ENCODE data around the gene GREM2. TPM values are rescaled to one million over a fixed set of nuclear protein-coding genes. Genes with fewer than 3 reads are reported as not detected.

GREM2 gene
- total RNA-seq, 5 donors from 2014 or later (not counting 1 experiment from before 2014, with no cell fraction given) = 0.23 to 2.9 (median 0.98) TPM

DNA sequence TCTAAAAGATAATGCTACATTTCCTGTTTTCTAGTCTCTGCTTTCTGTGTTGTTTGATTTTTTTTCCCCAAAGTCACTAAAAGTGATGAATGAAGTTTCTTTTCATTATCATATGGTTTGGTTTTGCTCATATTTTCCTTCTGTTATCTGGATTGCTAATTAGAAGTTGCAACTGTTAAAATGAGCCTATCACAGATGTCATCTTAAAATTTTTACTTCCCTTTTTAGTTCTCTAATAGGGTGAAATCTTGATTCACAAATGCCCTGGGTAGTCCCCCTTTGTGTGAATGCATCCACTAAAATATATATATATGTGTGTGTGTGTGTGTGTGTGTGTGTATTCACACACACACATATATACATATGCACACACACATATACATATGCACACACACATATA lies 144.1 kb downstream of the GREM2 start:
- H3K36me3 ChIP-seq (ENCODE audit: control insufficient read depth in 2 of 2, extremely low read depth in 1 of 2, insufficient read depth in 1 of 2, low read length in 1 of 2) = no peaks in the 10 kb centered on the region
- ATAC-seq (replicated peaks in 1 of 4) = no peak
- H3K27me3 ChIP-seq (replicated peaks in 1 of 2; ENCODE audit: control insufficient read depth in 2 of 2, extremely low read depth in 1 of 2, insufficient read depth in 2 of 2, low read length in 1 of 2) = peaks cover 0 to 3% of the 10 kb centered on the region in 2 experiments
- Mint-ChIP-seq H3K4me1 (peaks cover 0 to 13% (median 10%) of the 10 kb centered on the region in 3 donors), H3K4me3 (no peak overlapping the region), H3K27ac (no peak overlapping the region), H3K27me3 (no peaks in the 10 kb centered on the region), H3K9me3 (peaks cover 0 to 5% (median 0%) of the 10 kb centered on the region in 3 donors), H3K36me3 (no peaks in the 10 kb centered on the region)
- H3K9me3 ChIP-seq = no peaks in the 10 kb centered on the region
- no peak overlapping the region for H3K27ac ChIP-seq (ENCODE audit: low read length)
- no peak for DNase-seq
- no peaks in the 10 kb centered on the region for H3K4me1 ChIP-seq (ENCODE audit: control insufficient read depth in 1 of 2, extremely low read depth in 1 of 2, insufficient read depth in 2 of 2, low read length in 2 of 2)
- POLR2A ChIA-PET = no interaction called here
- no peak overlapping the region for H3K4me3 ChIP-seq (ENCODE audit: control insufficient read depth in 1 of 2, extremely low read depth in 1 of 2, low read length in 1 of 2)
- CTCF ChIA-PET = no interaction called here

DNA sequence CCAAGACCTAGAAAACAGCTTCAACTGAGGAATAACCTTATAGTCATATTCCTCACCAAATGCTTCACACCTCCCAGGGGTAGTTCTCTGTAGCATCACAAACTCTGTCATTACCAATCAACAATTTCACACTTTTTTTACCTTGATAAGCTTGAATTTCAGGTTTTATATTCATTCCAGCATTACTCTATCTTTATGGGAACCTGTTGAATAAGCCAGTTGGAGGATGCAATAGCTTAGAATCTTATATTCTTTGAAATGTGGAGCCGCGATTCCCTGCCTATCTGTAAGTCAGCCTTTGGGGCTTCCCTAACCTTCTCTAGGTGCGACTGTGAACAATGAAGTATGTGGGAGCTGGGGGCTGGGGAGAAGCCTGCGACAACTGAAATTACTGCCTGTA lies 145.4 kb downstream of the GREM2 start:
- H3K9me3 Mint-ChIP-seq = peaks cover 0 to 5% (median 0%) of the 10 kb centered on the region in 3 donors
- peaks cover 0 to 13% (median 10%) of the 10 kb centered on the region in 3 donors for H3K4me1 Mint-ChIP-seq
- 90% methylated on average over 2 of the region's 4 CpGs for WGBS (ENCODE audit: insufficient coverage)
- no peaks in the 10 kb centered on the region for H3K36me3 Mint-ChIP-seq
- POLR2A ChIA-PET = no interaction called here
- no peak overlapping the region for H3K4me3 Mint-ChIP-seq
- no peaks in the 10 kb centered on the region for H3K27me3 Mint-ChIP-seq
- CTCF ChIA-PET = interaction anchor here in 1 of 2 donors (1.8 kb wide), 1 partner anchor 9 kb away, joined by 5 read pairs; no protein-coding TSS in a partner anchor
- Histone ChIP-seq H3K36me3 (ENCODE audit: control insufficient read depth in 2 of 2, extremely low read depth in 1 of 2, insufficient read depth in 1 of 2, low read length in 1 of 2) (no peaks in the 10 kb centered on the region), H3K4me3 (ENCODE audit: control insufficient read depth in 1 of 2, extremely low read depth in 1 of 2, low read length in 1 of 2) (no peak overlapping the region), H3K9me3 (no peaks in the 10 kb centered on the region), H3K4me1 (ENCODE audit: control insufficient read depth in 1 of 2, extremely low read depth in 1 of 2, insufficient read depth in 2 of 2, low read length in 2 of 2) (no peaks in the 10 kb centered on the region), H3K27ac (ENCODE audit: low read length) (no peak overlapping the region), H3K27me3 (replicated peaks in 1 of 2; ENCODE audit: control insufficient read depth in 2 of 2, extremely low read depth in 1 of 2, insufficient read depth in 2 of 2, low read length in 1 of 2) (peaks cover 0 to under 1% of the 10 kb centered on the region in 2 experiments)
- no peak overlapping the region for H3K27ac Mint-ChIP-seq
- ATAC-seq (replicated peaks in 1 of 4) (no peak), DNase-seq (no peak)

DNA sequence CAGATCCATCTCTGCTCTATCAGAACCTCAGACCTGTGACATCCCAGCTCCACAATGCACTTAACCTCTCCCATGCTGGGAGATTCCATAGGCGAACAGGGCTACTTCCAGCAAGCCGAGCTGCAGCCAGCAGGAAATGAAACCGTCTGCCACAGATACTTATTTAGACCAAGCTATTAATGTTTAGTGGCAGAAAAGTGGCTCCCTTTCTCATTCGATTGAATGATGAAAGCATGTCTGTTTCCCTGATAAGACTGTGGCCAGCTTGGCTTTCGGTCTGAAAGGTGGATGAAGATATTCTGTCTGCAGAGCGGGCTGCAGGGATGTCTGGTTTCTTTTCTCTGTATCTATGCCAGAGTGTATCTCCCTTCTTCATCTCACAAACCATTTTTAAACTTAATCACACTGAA lies 146.4 kb downstream of the GREM2 start:
- Histone ChIP-seq H3K27ac (ENCODE audit: low read length) (no peak overlapping the region), H3K4me3 (ENCODE audit: control insufficient read depth in 1 of 2, extremely low read depth in 1 of 2, low read length in 1 of 2) (no peak overlapping the region), H3K4me1 (ENCODE audit: control insufficient read depth in 1 of 2, extremely low read depth in 1 of 2, insufficient read depth in 2 of 2, low read length in 2 of 2) (no peaks in the 10 kb centered on the region), H3K27me3 (replicated peaks in 1 of 2; ENCODE audit: control insufficient read depth in 2 of 2, extremely low read depth in 1 of 2, insufficient read depth in 2 of 2, low read length in 1 of 2) (no peaks in the 10 kb centered on the region), H3K36me3 (ENCODE audit: control insufficient read depth in 2 of 2, extremely low read depth in 1 of 2, insufficient read depth in 1 of 2, low read length in 1 of 2) (no peaks in the 10 kb centered on the region), H3K9me3 (no peaks in the 10 kb centered on the region)
- WGBS (ENCODE audit: insufficient coverage) = no CpG with 5 or more reads among the region's 6 CpGs
- ChIA-PET POLR2A (no interaction called here), CTCF (interaction anchor here in 1 of 2 donors (1.4 to 1.8 kb wide), 2 partner anchors 8 to 141 kb away, joined by 5 read pairs; no protein-coding TSS in a partner anchor)
- H3K4me3 Mint-ChIP-seq = no peak overlapping the region
- peaks cover 0 to 13% (median 10%) of the 10 kb centered on the region in 3 donors for H3K4me1 Mint-ChIP-seq
- DNase-seq (no peak), ATAC-seq (replicated peaks in 1 of 4) (no peak)
- no peaks in the 10 kb centered on the region for H3K27me3 Mint-ChIP-seq
- H3K9me3 Mint-ChIP-seq = peaks cover 0 to 5% (median 0%) of the 10 kb centered on the region in 3 donors
- H3K27ac Mint-ChIP-seq = no peak overlapping the region
- no peaks in the 10 kb centered on the region for H3K36me3 Mint-ChIP-seq

DNA sequence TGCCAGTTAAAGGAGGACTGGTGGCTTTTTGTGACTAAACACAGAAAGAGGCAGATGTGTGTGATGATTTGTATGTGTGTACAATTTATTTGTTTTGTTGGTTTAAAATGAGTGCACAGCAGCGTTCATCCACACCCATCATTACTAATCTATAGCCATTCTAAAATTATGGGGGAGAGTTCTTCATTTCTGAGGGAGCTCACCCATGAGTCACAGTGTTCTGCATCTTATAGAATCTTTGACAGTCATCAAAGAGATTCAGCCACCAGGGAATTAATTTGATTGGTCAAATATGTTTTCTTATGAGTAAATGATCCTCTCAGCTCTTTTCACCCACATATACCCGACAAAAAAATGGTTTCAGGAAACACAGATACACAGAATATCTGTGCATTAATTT lies 147.9 kb downstream of the GREM2 start:
- ChIA-PET CTCF (interaction anchor here in 1 of 2 donors (0.8 to 1.4 kb wide), 3 partner anchors 9 to 144 kb away, joined by 3 to 5 read pairs (median 3); no protein-coding TSS in a partner anchor), POLR2A (interaction anchor here in 1 of 2 donors (0.5 kb wide), 1 partner anchor 79 kb away, joined by 3 read pairs; no protein-coding TSS in a partner anchor)
- Mint-ChIP-seq H3K36me3 (no peaks in the 10 kb centered on the region), H3K4me1 (peaks cover 0 to 13% (median 10%) of the 10 kb centered on the region in 3 donors), H3K27me3 (no peaks in the 10 kb centered on the region), H3K4me3 (no peak overlapping the region), H3K9me3 (peaks cover 0 to 5% (median 0%) of the 10 kb centered on the region in 3 donors), H3K27ac (no peak overlapping the region)
- no peaks in the 10 kb centered on the region for H3K27me3 ChIP-seq (replicated peaks in 1 of 2; ENCODE audit: control insufficient read depth in 2 of 2, extremely low read depth in 1 of 2, insufficient read depth in 2 of 2, low read length in 1 of 2)
- ATAC-seq (replicated peaks in 1 of 4) = no peak
- no peak for DNase-seq
- WGBS (ENCODE audit: insufficient coverage) = no CpG with 5 or more reads among the region's 2 CpGs
- no peaks in the 10 kb centered on the region for H3K4me1 ChIP-seq (ENCODE audit: control insufficient read depth in 1 of 2, extremely low read depth in 1 of 2, insufficient read depth in 2 of 2, low read length in 2 of 2)
- no peak overlapping the region for H3K4me3 ChIP-seq (ENCODE audit: control insufficient read depth in 1 of 2, extremely low read depth in 1 of 2, low read length in 1 of 2)
- H3K9me3 ChIP-seq = no peaks in the 10 kb centered on the region
- H3K27ac ChIP-seq (ENCODE audit: low read length) = no peak overlapping the region
- H3K36me3 ChIP-seq (ENCODE audit: control insufficient read depth in 2 of 2, extremely low read depth in 1 of 2, insufficient read depth in 1 of 2, low read length in 1 of 2) = no peaks in the 10 kb centered on the region

DNA sequence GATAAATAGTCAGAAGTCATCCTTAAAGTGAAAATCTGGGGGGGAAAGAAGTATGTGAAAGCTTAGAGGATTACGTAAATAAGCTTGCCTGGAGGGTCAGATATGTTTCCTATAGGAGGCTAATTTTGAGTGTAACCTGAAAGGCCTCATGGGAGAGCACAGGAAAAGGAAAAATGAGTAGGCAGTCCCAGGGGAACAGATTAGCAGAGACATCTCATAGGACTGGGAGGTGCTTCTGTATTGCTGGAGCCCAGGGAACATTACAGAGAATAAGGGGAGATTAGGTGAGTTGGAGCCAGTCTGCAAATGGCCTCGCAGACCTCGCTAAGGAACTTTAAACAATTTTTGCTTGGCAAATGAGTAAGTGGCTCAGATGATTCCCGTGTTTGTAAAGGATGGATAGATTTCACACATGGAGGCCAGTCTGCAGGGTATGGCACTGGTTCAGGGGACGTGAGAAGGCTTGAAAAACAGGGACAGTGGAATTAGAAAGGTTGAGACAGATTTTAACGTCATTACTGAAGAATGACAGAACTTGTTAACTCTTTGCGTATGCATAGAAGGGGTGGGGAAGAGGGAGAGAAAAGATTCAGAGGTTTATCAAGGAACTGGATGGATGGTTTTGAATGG lies 149.1 kb downstream of the GREM2 start:
- peaks cover 0 to 5% (median 0%) of the 10 kb centered on the region in 3 donors for H3K9me3 Mint-ChIP-seq
- no peak overlapping the region for H3K4me3 ChIP-seq (ENCODE audit: control insufficient read depth in 1 of 2, extremely low read depth in 1 of 2, low read length in 1 of 2)

DNA sequence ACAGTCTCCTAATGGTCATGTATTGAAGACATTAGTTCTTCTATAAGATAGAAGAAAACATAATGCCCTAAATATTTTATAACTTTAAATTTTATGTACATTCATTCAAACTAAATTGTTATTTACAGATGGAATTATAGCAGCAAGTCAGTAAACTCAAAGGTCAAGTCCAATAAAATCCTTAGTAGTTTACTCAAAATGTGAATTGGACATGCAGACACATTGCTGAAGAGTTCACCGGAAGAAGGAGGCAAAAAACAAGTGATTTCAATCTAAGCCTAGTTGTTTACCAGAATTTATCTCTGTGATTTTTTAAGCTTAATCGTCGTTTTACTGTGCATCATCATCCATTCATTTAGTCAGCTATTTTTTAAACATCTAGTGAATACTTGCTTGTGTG lies 149.7 kb downstream of the GREM2 start:
- H3K36me3 Mint-ChIP-seq = no peaks in the 10 kb centered on the region
- ChIA-PET POLR2A (no interaction called here), CTCF (no interaction called here)

More for the DNA sequence above, 149.1 kb downstream of the GREM2 start:
- ATAC-seq (replicated peaks in 1 of 4) (no peak), DNase-seq (no peak)
- no peaks in the 10 kb centered on the region for H3K27me3 Mint-ChIP-seq
- CTCF ChIA-PET = interaction anchor here in 1 of 2 donors (1.4 kb wide), 1 partner anchor 8 kb away, joined by 3 read pairs; no protein-coding TSS in a partner anchor
- peaks cover 0 to 13% (median 10%) of the 10 kb centered on the region in 3 donors for H3K4me1 Mint-ChIP-seq
- WGBS (ENCODE audit: insufficient coverage) = 77% methylated on average over 7 of the region's 7 CpGs
- H3K27ac Mint-ChIP-seq = no peak overlapping the region
- no peaks in the 10 kb centered on the region for H3K36me3 ChIP-seq (ENCODE audit: control insufficient read depth in 2 of 2, extremely low read depth in 1 of 2, insufficient read depth in 1 of 2, low read length in 1 of 2)
- H3K4me1 ChIP-seq (ENCODE audit: control insufficient read depth in 1 of 2, extremely low read depth in 1 of 2, insufficient read depth in 2 of 2, low read length in 2 of 2) = no peaks in the 10 kb centered on the region
- POLR2A ChIA-PET = no interaction called here
- H3K4me3 Mint-ChIP-seq = no peak overlapping the region
- no peak overlapping the region for H3K27ac ChIP-seq (ENCODE audit: low read length)
- no peaks in the 10 kb centered on the region for H3K36me3 Mint-ChIP-seq
- H3K9me3 ChIP-seq = no peaks in the 10 kb centered on the region
- H3K27me3 ChIP-seq (replicated peaks in 1 of 2; ENCODE audit: control insufficient read depth in 2 of 2, extremely low read depth in 1 of 2, insufficient read depth in 2 of 2, low read length in 1 of 2) = no peaks in the 10 kb centered on the region

More for the DNA sequence above, 149.7 kb downstream of the GREM2 start:
- H3K4me3 ChIP-seq (ENCODE audit: control insufficient read depth in 1 of 2, extremely low read depth in 1 of 2, low read length in 1 of 2) = no peak overlapping the region
- no CpG with 5 or more reads among the region's 3 CpGs for WGBS (ENCODE audit: insufficient coverage)
- Mint-ChIP-seq H3K27me3 (no peaks in the 10 kb centered on the region), H3K9me3 (peaks cover 0 to 5% (median 0%) of the 10 kb centered on the region in 3 donors), H3K4me1 (peaks cover 0 to 13% (median 10%) of the 10 kb centered on the region in 3 donors), H3K4me3 (no peak overlapping the region), H3K27ac (no peak overlapping the region)
- H3K4me1 ChIP-seq (ENCODE audit: control insufficient read depth in 1 of 2, extremely low read depth in 1 of 2, insufficient read depth in 2 of 2, low read length in 2 of 2) = no peaks in the 10 kb centered on the region
- H3K27me3 ChIP-seq (replicated peaks in 1 of 2; ENCODE audit: control insufficient read depth in 2 of 2, extremely low read depth in 1 of 2, insufficient read depth in 2 of 2, low read length in 1 of 2) = no peaks in the 10 kb centered on the region
- no peaks in the 10 kb centered on the region for H3K36me3 ChIP-seq (ENCODE audit: control insufficient read depth in 2 of 2, extremely low read depth in 1 of 2, insufficient read depth in 1 of 2, low read length in 1 of 2)
- no peaks in the 10 kb centered on the region for H3K9me3 ChIP-seq
- H3K27ac ChIP-seq (ENCODE audit: low read length) = no peak overlapping the region
- no peak for ATAC-seq (replicated peaks in 1 of 4)
- no peak for DNase-seq

Data from T-cell (primary cell).